ENCODE data around the gene PRR35.

Gene PRR35

GRCh38 chr16:576197-576822 lies 16.1 kb downstream of the PRR35 start:
- H3K4me3 ChIP-seq (ENCODE audit: low read depth, low read length), result no peak overlapping the region
- no peak overlapping the region for H2AFZ ChIP-seq
- no peak overlapping the region for H3K9ac ChIP-seq
- H3K4me2 ChIP-seq (ENCODE audit: low read length), result no peak overlapping the region
- no peaks in the 10 kb centered on the region for H3K9me3 ChIP-seq (ENCODE audit: control insufficient read depth, low read length)
- H3K36me3 ChIP-seq (ENCODE audit: control insufficient read depth, insufficient read depth, low read length), result no peaks in the 10 kb centered on the region
- H3K4me1 ChIP-seq, result no peaks in the 10 kb centered on the region
- H3K79me2 ChIP-seq, result no peaks in the 10 kb centered on the region
- no peaks in the 10 kb centered on the region for H3K27me3 ChIP-seq (ENCODE audit: control insufficient read depth, insufficient read depth, low read length)
- H3K27ac ChIP-seq, result no peak overlapping the region
- no peak for TF ChIP-seq CTCF (IDR thresholded peaks at IDR 0.05)

GRCh38 chr16:576823-577201 lies 16.6 kb downstream of the PRR35 start:
- Histone ChIP-seq H3K4me2 (ENCODE audit: low read length) (no peak overlapping the region), H3K27me3 (ENCODE audit: control insufficient read depth, insufficient read depth, low read length) (no peaks in the 10 kb centered on the region), H3K9ac (no peak overlapping the region), H3K9me3 (ENCODE audit: control insufficient read depth, low read length) (no peaks in the 10 kb centered on the region), H3K27ac (no peak overlapping the region), H3K36me3 (ENCODE audit: control insufficient read depth, insufficient read depth, low read length) (no peaks in the 10 kb centered on the region), H3K4me3 (ENCODE audit: low read depth, low read length) (no peak overlapping the region), H3K79me2 (no peaks in the 10 kb centered on the region), H2AFZ (no peak overlapping the region), H3K4me1 (no peaks in the 10 kb centered on the region)
- TF ChIP-seq CTCF (IDR thresholded peaks at IDR 0.05), result no peak

- Histone ChIP-seq H3K9me3 (ENCODE audit: control insufficient read depth, low read length) (no peaks in the 10 kb centered on the region), H3K9ac (no peak overlapping the region), H3K4me3 (ENCODE audit: low read depth, low read length) (no peak overlapping the region), H3K4me1 (no peaks in the 10 kb centered on the region), H3K27me3 (ENCODE audit: control insufficient read depth, insufficient read depth, low read length) (no peaks in the 10 kb centered on the region), H2AFZ (no peak overlapping the region), H3K4me2 (ENCODE audit: low read length) (no peak overlapping the region), H3K27ac (no peak overlapping the region), H3K79me2 (no peaks in the 10 kb centered on the region), H3K36me3 (ENCODE audit: control insufficient read depth, insufficient read depth, low read length) (no peaks in the 10 kb centered on the region)
- no peak for TF ChIP-seq CTCF (IDR thresholded peaks at IDR 0.05)
These were observed 17.6 kb downstream of the PRR35 start for GRCh38 chr16:577796-578195.

GRCh38 chr16:578232-578869 lies 18.2 kb downstream of the PRR35 start:
- H3K4me1 ChIP-seq, result no peaks in the 10 kb centered on the region
- no peak overlapping the region for H2AFZ ChIP-seq
- no peak overlapping the region for H3K9ac ChIP-seq
- H3K27ac ChIP-seq, result no peak overlapping the region
- no peaks in the 10 kb centered on the region for H3K9me3 ChIP-seq (ENCODE audit: control insufficient read depth, low read length)
- H3K79me2 ChIP-seq, result no peaks in the 10 kb centered on the region
- no peaks in the 10 kb centered on the region for H3K27me3 ChIP-seq (ENCODE audit: control insufficient read depth, insufficient read depth, low read length)
- no peak for TF ChIP-seq CTCF (IDR thresholded peaks at IDR 0.05)
- H3K4me2 ChIP-seq (ENCODE audit: low read length), result no peak overlapping the region
- H3K36me3 ChIP-seq (ENCODE audit: control insufficient read depth, insufficient read depth, low read length), result no peaks in the 10 kb centered on the region
- no peak overlapping the region for H3K4me3 ChIP-seq (ENCODE audit: low read depth, low read length)

- Histone ChIP-seq H2AFZ (no peak overlapping the region), H3K4me3 (ENCODE audit: low read depth, low read length) (no peak overlapping the region), H3K9ac (no peak overlapping the region), H3K27ac (no peak overlapping the region), H3K4me2 (ENCODE audit: low read length) (no peak overlapping the region), H3K27me3 (ENCODE audit: control insufficient read depth, insufficient read depth, low read length) (no peaks in the 10 kb centered on the region), H3K9me3 (ENCODE audit: control insufficient read depth, low read length) (no peaks in the 10 kb centered on the region), H3K36me3 (ENCODE audit: control insufficient read depth, insufficient read depth, low read length) (no peaks in the 10 kb centered on the region), H3K79me2 (no peaks in the 10 kb centered on the region), H3K4me1 (no peaks in the 10 kb centered on the region)
- TF ChIP-seq CTCF (IDR thresholded peaks at IDR 0.05), result peak; percentile 72
These were observed 18.7 kb downstream of the PRR35 start for GRCh38 chr16:578870-579405.
